Measurements from ENCODE around the gene ITSN1.

Gene ITSN1

GRCh38 chr21:33660406-33660805, 18.1 kb downstream of the ITSN1 start:
- TF ChIP-seq EGR1 (IDR thresholded peaks at IDR 0.05): no peak
- no peak for TF ChIP-seq MAX (IDR thresholded peaks at IDR 0.05)
- no peak for TF ChIP-seq NFIC (IDR thresholded peaks at IDR 0.05)
- TF ChIP-seq TAF1 (IDR thresholded peaks at IDR 0.05; ENCODE audit: low read depth): no peak
- no peak for TF ChIP-seq USF1 (IDR thresholded peaks at IDR 0.05)
- no peak for TF ChIP-seq ZBTB7A (IDR thresholded peaks at IDR 0.05; ENCODE audit: low read depth)
- TF ChIP-seq CEBPB (IDR thresholded peaks at IDR 0.05): no peak
- TF ChIP-seq TEAD4 (IDR thresholded peaks at IDR 0.05): no peak
- TF ChIP-seq YY1 (IDR thresholded peaks at IDR 0.05; ENCODE audit: low read depth): no peak
- no peak for TF ChIP-seq FOXM1 (IDR thresholded peaks at IDR 0.05; ENCODE audit: borderline replicate concordance, low read depth)

- TF ChIP-seq TCF12 (IDR thresholded peaks at IDR 0.05; ENCODE audit: low read depth) (no peak), TAF1 (IDR thresholded peaks at IDR 0.05; ENCODE audit: low read depth) (no peak), NFIC (IDR thresholded peaks at IDR 0.05) (no peak), RAD21 (IDR thresholded peaks at IDR 0.05; ENCODE audit: low read depth) (no peak), YY1 (IDR thresholded peaks at IDR 0.05; ENCODE audit: low read depth) (no peak), USF1 (IDR thresholded peaks at IDR 0.05) (no peak), CREB1 (IDR thresholded peaks at IDR 0.05; ENCODE audit: low read depth) (no peak)
Measured at GRCh38 chr21:33661146-33661545, 18.8 kb downstream of the ITSN1 start.

- TF ChIP-seq FOXM1 (IDR thresholded peaks at IDR 0.05; ENCODE audit: borderline replicate concordance, low read depth) (no peak), TEAD4 (IDR thresholded peaks at IDR 0.05) (no peak), EP300 (IDR thresholded peaks at IDR 0.05; ENCODE audit: borderline replicate concordance) (no peak), MAX (IDR thresholded peaks at IDR 0.05) (no peak)
Measured at GRCh38 chr21:33662046-33662445, 19.7 kb downstream of the ITSN1 start.

DNA sequence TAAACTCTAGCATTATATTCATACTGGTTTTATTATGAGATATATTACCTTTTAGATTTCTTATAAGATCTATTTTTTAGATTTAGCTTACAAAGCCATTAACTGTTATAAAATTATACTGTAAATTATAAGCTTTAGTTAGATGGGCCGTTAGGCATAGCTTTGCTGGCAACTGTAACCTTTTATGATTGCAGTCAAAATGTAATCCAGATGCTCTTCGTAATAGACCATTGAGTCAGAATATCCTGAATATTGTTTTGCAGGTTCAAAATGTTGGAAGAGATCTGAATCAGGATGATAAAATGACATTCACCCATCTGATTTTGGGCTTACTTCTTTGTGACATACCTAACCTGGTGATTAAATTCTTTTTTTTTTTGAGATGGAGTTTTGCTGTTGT, 20.9 kb downstream of the ITSN1 start:
- TF ChIP-seq, protein P1, sequence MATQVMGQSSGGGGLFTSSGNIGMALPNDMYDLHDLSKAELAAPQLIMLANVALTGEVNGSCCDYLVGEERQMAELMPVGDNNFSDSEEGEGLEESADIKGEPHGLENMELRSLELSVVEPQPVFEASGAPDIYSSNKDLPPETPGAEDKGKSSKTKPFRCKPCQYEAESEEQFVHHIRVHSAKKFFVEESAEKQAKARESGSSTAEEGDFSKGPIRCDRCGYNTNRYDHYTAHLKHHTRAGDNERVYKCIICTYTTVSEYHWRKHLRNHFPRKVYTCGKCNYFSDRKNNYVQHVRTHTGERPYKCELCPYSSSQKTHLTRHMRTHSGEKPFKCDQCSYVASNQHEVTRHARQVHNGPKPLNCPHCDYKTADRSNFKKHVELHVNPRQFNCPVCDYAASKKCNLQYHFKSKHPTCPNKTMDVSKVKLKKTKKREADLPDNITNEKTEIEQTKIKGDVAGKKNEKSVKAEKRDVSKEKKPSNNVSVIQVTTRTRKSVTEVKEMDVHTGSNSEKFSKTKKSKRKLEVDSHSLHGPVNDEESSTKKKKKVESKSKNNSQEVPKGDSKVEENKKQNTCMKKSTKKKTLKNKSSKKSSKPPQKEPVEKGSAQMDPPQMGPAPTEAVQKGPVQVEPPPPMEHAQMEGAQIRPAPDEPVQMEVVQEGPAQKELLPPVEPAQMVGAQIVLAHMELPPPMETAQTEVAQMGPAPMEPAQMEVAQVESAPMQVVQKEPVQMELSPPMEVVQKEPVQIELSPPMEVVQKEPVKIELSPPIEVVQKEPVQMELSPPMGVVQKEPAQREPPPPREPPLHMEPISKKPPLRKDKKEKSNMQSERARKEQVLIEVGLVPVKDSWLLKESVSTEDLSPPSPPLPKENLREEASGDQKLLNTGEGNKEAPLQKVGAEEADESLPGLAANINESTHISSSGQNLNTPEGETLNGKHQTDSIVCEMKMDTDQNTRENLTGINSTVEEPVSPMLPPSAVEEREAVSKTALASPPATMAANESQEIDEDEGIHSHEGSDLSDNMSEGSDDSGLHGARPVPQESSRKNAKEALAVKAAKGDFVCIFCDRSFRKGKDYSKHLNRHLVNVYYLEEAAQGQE (IDR thresholded peaks at IDR 0.05; ENCODE audit: low read depth): no peak
- no peak for TF ChIP-seq USF1 (IDR thresholded peaks at IDR 0.05)
- no peak for TF ChIP-seq EP300 (IDR thresholded peaks at IDR 0.05; ENCODE audit: borderline replicate concordance)
- no peak for TF ChIP-seq TCF12 (IDR thresholded peaks at IDR 0.05; ENCODE audit: low read depth)
- no peak for TF ChIP-seq EGR1 (IDR thresholded peaks at IDR 0.05)
- no peak for TF ChIP-seq YY1 (IDR thresholded peaks at IDR 0.05; ENCODE audit: low read depth)
- no peak for TF ChIP-seq CEBPB (IDR thresholded peaks at IDR 0.05)
- no peak for TF ChIP-seq NFIC (IDR thresholded peaks at IDR 0.05)
- TF ChIP-seq CREB1 (IDR thresholded peaks at IDR 0.05; ENCODE audit: low read depth): no peak
- TF ChIP-seq ZBTB7A (IDR thresholded peaks at IDR 0.05; ENCODE audit: low read depth): no peak
- no peak for TF ChIP-seq MAX (IDR thresholded peaks at IDR 0.05)
- no peak for TF ChIP-seq RAD21 (IDR thresholded peaks at IDR 0.05; ENCODE audit: low read depth)
- TF ChIP-seq TEAD4 (IDR thresholded peaks at IDR 0.05): no peak
- no peak for TF ChIP-seq FOXM1 (IDR thresholded peaks at IDR 0.05; ENCODE audit: borderline replicate concordance, low read depth)
- no peak for TF ChIP-seq TAF1 (IDR thresholded peaks at IDR 0.05; ENCODE audit: low read depth)

DNA sequence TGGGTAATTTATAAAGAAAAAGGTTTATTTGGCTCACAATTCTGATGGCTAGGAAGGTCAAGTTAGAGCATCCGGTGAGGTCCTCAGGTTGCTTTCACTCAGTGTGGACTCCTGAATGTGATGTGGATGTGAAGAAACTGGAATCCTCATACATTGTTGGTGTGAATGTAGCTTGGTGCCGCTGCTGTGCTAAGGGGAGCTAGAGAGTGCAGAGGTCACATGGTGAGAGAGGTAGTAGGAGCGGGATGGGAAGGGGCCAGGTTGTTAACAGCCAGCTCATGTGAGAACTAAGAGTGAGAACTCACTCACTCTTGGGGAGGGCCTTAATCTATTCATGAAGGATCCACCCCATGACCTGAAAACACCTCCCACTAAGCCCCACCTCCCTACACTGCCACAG, 21.8 kb downstream of the ITSN1 start:
- TF ChIP-seq YY1 (IDR thresholded peaks at IDR 0.05; ENCODE audit: low read depth): no peak
- TF ChIP-seq TEAD4 (IDR thresholded peaks at IDR 0.05): no peak
- no peak for TF ChIP-seq RAD21 (IDR thresholded peaks at IDR 0.05; ENCODE audit: low read depth)
- TF ChIP-seq FOXM1 (IDR thresholded peaks at IDR 0.05; ENCODE audit: borderline replicate concordance, low read depth): no peak
- TF ChIP-seq, protein P1 (IDR thresholded peaks at IDR 0.05; ENCODE audit: low read depth): no peak

- TF ChIP-seq FOXM1 (IDR thresholded peaks at IDR 0.05; ENCODE audit: borderline replicate concordance, low read depth): no peak
- TF ChIP-seq EGR1 (IDR thresholded peaks at IDR 0.05): no peak
- TF ChIP-seq TAF1 (IDR thresholded peaks at IDR 0.05; ENCODE audit: low read depth): no peak
- no peak for TF ChIP-seq ZBTB7A (IDR thresholded peaks at IDR 0.05; ENCODE audit: low read depth)
- TF ChIP-seq YY1 (IDR thresholded peaks at IDR 0.05; ENCODE audit: low read depth): no peak
- TF ChIP-seq, protein P1 (IDR thresholded peaks at IDR 0.05; ENCODE audit: low read depth): no peak
- no peak for TF ChIP-seq CEBPB (IDR thresholded peaks at IDR 0.05)
- no peak for TF ChIP-seq TEAD4 (IDR thresholded peaks at IDR 0.05)
Measured at GRCh38 chr21:33666153-33666552, 23.9 kb downstream of the ITSN1 start.

Measured in Ishikawa (cell line).